SJCRH30 (cell line): ENCODE results near the gene PRKCB. TPM values are rescaled to one million over a fixed set of nuclear protein-coding genes. Genes with fewer than 3 reads are reported as not detected.
A peak's percentile ranks its signal among the peaks of the same experiment; 100 is the strongest.

Source experiments
- DNase-seq, 2 experiments: peaks; one replicate each; pipeline ENCODE4 v3.0.0-alpha.2; 2015 to 2020
- H3K27ac ChIP-seq: fragments of 250-450 bp; sonication (Bioruptor Pico); 2 replicates; pipeline ENCODE4 v1.5.1; 2020; ENCODE audit warnings: mild to moderate bottlenecking, moderate library complexity
- H3K27me3 ChIP-seq: fragments of 250-450 bp; sonication (Bioruptor Pico); 2 replicates; pipeline ENCODE4 v1.5.1; 2020; ENCODE audit warnings: mild to moderate bottlenecking, moderate library complexity
- H3K36me3 ChIP-seq: fragments of 250-450 bp; sonication (Bioruptor Pico); 2 replicates; pipeline ENCODE4 v1.5.1; 2020; ENCODE audit warnings: mild to moderate bottlenecking, moderate library complexity
- H3K4me1 ChIP-seq: fragments of 250-450 bp; sonication (Bioruptor Pico); 2 replicates; pipeline ENCODE4 v1.5.1; 2020; ENCODE audit warnings: mild to moderate bottlenecking, moderate library complexity
- H3K4me3 ChIP-seq: fragments of 250-450 bp; sonication (Bioruptor Pico); 2 replicates; pipeline ENCODE4 v1.5.1; 2020; ENCODE audit warnings: mild to moderate bottlenecking, moderate library complexity
- H3K9me3 ChIP-seq: fragments of 250-450 bp; sonication (Bioruptor Pico); replicated peaks from 2 replicates; pipeline ENCODE4 v1.5.1; 2020; ENCODE audit warnings: mild to moderate bottlenecking, moderate library complexity
- total RNA-seq: library from RNA; depleted of rRNA; stranded (reverse); fragments of >200 nt; shearing (Covaris generic); gene quantifications from 2 replicates; pipeline ENCODE4 v1.2.3, GENCODE V29; 2014

PRKCB gene
- total RNA-seq, 1 experiment from 2014 or later = not detected

GRCh38 chr16:23994615-23995014 is 158.8 kb downstream of the PRKCB start:
- no peak overlapping the region for H3K4me3 ChIP-seq
- no peaks in the 10 kb centered on the region for H3K9me3 ChIP-seq
- no peaks in the 10 kb centered on the region for H3K27me3 ChIP-seq
- DNase-seq = no peak
- no peaks in the 10 kb centered on the region for H3K4me1 ChIP-seq
- H3K27ac ChIP-seq = no peak overlapping the region
- H3K36me3 ChIP-seq = no peaks in the 10 kb centered on the region

DNA sequence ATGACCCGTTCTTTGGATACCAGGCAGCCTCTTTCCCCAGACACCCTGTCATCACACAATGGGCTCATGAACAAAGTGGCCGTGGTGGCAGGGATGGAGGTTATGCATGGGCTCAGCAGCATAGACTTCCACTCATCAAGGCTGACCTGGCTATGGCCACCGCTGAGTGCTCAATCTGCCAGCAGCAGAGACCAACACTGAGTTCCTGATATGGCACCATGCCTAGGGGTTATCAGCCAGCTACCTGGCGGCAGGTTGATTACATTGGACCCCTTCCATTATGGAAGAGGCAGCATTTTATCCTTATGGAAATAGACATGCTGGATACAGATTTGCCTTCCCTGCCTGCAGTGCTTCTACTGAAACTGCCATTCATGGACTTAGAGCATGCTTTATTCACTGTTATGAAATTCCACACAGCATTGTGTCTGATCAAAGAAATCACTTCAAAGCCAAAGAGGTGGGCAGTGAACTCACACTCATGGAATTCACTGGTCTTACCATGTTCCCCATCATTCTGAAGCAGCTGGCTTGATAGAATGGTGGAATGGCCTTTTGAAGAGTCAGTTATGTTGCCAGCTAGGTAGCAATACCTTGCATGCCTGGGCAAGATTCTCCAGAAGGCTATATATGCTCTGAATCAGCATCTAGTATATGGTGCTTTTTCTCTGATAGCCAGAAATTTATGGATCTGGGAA is 160.6 kb downstream of the PRKCB start:
- no peak for DNase-seq
- Histone ChIP-seq H3K27me3 (no peaks in the 10 kb centered on the region), H3K36me3 (no peaks in the 10 kb centered on the region), H3K27ac (no peak overlapping the region), H3K9me3 (no peaks in the 10 kb centered on the region), H3K4me3 (no peak overlapping the region), H3K4me1 (no peaks in the 10 kb centered on the region)

GRCh38 chr16:23998771-23999170 is 163.0 kb downstream of the PRKCB start:
- Histone ChIP-seq H3K27ac (no peak overlapping the region), H3K4me1 (no peaks in the 10 kb centered on the region), H3K27me3 (no peaks in the 10 kb centered on the region), H3K36me3 (no peaks in the 10 kb centered on the region), H3K9me3 (no peaks in the 10 kb centered on the region), H3K4me3 (no peak overlapping the region)
- DNase-seq = no peak

GRCh38 chr16:23999663-24000062 is 163.9 kb downstream of the PRKCB start:
- Histone ChIP-seq H3K4me3 (no peak overlapping the region), H3K4me1 (no peaks in the 10 kb centered on the region), H3K36me3 (no peaks in the 10 kb centered on the region), H3K27me3 (no peaks in the 10 kb centered on the region), H3K9me3 (no peaks in the 10 kb centered on the region), H3K27ac (no peak overlapping the region)
- no peak for DNase-seq

GRCh38 chr16:24001710-24002109 is 165.9 kb downstream of the PRKCB start:
- Histone ChIP-seq H3K36me3 (no peaks in the 10 kb centered on the region), H3K27ac (no peak overlapping the region), H3K27me3 (no peaks in the 10 kb centered on the region), H3K9me3 (no peaks in the 10 kb centered on the region), H3K4me3 (no peak overlapping the region), H3K4me1 (no peaks in the 10 kb centered on the region)
- no peak for DNase-seq

DNA sequence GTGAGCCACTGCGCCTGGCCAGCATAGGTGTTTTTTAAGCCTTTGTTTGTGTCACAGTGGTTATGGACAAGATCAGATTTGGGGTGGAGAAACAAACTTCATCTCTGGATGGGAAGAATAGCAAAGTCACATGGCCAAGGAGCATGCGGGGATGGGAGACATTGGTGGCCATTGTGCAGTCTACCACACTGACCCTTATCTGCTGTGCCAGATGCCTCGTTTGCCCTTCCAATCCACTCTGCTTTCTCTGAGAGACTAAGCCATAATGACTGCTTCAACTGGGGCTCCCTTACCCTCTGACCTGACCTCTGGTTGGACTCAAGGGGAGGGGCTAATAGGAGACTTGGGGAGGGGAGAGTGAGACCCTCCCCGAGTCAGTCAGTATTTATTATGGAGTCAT is 166.8 kb downstream of the PRKCB start:
- no peak for DNase-seq
- H3K9me3 ChIP-seq = no peaks in the 10 kb centered on the region
- H3K27me3 ChIP-seq = no peaks in the 10 kb centered on the region
- H3K36me3 ChIP-seq = no peaks in the 10 kb centered on the region
- no peak overlapping the region for H3K4me3 ChIP-seq
- no peak overlapping the region for H3K27ac ChIP-seq
- H3K4me1 ChIP-seq = no peaks in the 10 kb centered on the region

- DNase-seq = no peak
- H3K27ac ChIP-seq = no peak overlapping the region
- H3K4me1 ChIP-seq = no peaks in the 10 kb centered on the region
- no peaks in the 10 kb centered on the region for H3K36me3 ChIP-seq
- H3K9me3 ChIP-seq = no peaks in the 10 kb centered on the region
- H3K4me3 ChIP-seq = no peak overlapping the region
- no peaks in the 10 kb centered on the region for H3K27me3 ChIP-seq
Measured at GRCh38 chr16:24005577-24005976, 169.8 kb downstream of the PRKCB start.

DNA sequence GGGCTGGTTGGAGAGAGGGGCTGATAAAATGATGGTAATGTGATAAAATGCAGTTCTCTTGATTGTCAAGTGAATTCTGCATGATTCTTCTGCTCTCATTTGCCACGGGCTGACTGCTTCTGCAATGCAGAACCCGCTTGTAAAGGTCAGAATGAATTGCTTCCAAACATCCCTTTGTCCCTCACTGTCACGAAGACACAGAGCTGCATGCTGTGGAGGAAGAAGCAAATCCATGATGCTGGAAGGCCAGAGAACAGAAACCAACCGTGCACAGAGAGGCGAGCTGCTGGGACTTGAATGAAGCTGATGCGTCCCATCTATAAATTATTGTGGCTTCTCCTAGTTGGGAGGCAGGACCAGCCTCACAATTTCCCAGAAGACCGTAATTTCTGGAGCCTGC is 171.6 kb downstream of the PRKCB start:
- no peak overlapping the region for H3K4me3 ChIP-seq
- no peaks in the 10 kb centered on the region for H3K36me3 ChIP-seq
- H3K4me1 ChIP-seq = no peaks in the 10 kb centered on the region
- no peaks in the 10 kb centered on the region for H3K27me3 ChIP-seq
- no peak overlapping the region for H3K27ac ChIP-seq
- no peaks in the 10 kb centered on the region for H3K9me3 ChIP-seq
- no peak for DNase-seq

GRCh38 chr16:24007934-24008333 is 172.2 kb downstream of the PRKCB start:
- Histone ChIP-seq H3K36me3 (no peaks in the 10 kb centered on the region), H3K4me3 (no peak overlapping the region), H3K27ac (no peak overlapping the region), H3K4me1 (no peaks in the 10 kb centered on the region), H3K27me3 (no peaks in the 10 kb centered on the region), H3K9me3 (no peaks in the 10 kb centered on the region)
- no peak for DNase-seq

- no peak overlapping the region for H3K4me3 ChIP-seq
- H3K36me3 ChIP-seq = no peaks in the 10 kb centered on the region
- no peaks in the 10 kb centered on the region for H3K4me1 ChIP-seq
- no peaks in the 10 kb centered on the region for H3K9me3 ChIP-seq
- no peaks in the 10 kb centered on the region for H3K27me3 ChIP-seq
- DNase-seq = no peak
- no peak overlapping the region for H3K27ac ChIP-seq
Measured at GRCh38 chr16:24009098-24009497, 173.3 kb downstream of the PRKCB start.

- Histone ChIP-seq H3K27me3 (no peaks in the 10 kb centered on the region), H3K27ac (no peak overlapping the region), H3K36me3 (no peaks in the 10 kb centered on the region), H3K9me3 (no peaks in the 10 kb centered on the region), H3K4me3 (no peak overlapping the region), H3K4me1 (no peaks in the 10 kb centered on the region)
- no peak for DNase-seq
Measured at GRCh38 chr16:24009955-24010354, 174.2 kb downstream of the PRKCB start.

DNA sequence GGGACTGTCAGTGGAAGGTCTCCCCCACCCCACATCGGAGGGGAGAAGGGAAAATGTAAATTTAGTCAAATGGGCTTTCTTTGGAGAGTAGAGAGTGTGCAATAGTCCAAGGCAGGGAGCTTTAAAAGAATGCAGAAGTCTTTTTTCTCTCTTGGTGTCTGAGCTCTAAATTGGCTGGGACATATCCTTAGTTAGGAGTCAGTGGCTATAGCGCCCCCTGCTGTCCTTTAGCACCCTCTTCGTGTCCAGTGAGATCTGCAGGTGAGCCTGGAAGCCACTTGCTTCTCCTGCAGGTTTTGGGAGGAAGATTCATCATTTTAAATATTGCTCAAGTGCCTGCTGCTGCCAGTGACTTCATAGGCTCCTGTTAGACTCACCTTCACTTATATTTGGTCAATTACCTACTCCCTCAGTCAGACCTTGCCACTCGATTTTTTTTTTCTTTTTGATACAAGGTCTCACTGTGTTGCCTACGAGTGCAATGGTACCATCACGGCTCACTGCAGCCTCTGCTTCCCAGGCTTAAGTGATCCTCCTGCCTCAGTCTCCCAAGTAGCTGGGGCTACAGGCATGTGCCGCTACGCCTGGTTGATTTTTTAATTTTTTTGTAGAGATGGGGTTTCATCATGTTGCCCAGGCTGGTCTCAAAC is 174.8 kb downstream of the PRKCB start:
- peak; percentile 54 to 77 for DNase-seq
- H3K4me3 ChIP-seq = no peak overlapping the region
- no peaks in the 10 kb centered on the region for H3K36me3 ChIP-seq
- H3K27me3 ChIP-seq = no peaks in the 10 kb centered on the region
- no peak overlapping the region for H3K27ac ChIP-seq
- H3K9me3 ChIP-seq = no peaks in the 10 kb centered on the region
- no peaks in the 10 kb centered on the region for H3K4me1 ChIP-seq

- H3K9me3 ChIP-seq = no peaks in the 10 kb centered on the region
- no peak overlapping the region for H3K4me3 ChIP-seq
- H3K27me3 ChIP-seq = no peaks in the 10 kb centered on the region
- H3K27ac ChIP-seq = no peak overlapping the region
- H3K4me1 ChIP-seq = no peaks in the 10 kb centered on the region; the same call in 1 of the 2 replicates
- H3K36me3 ChIP-seq = no peaks in the 10 kb centered on the region
- DNase-seq = no peak
Measured at GRCh38 chr16:24011237-24011636, 175.5 kb downstream of the PRKCB start.

GRCh38 chr16:24013054-24013636 is 177.4 kb downstream of the PRKCB start:
- H3K4me1 ChIP-seq = no peaks in the 10 kb centered on the region; the same call in 1 of the 2 replicates
- H3K36me3 ChIP-seq = no peaks in the 10 kb centered on the region
- H3K9me3 ChIP-seq = no peaks in the 10 kb centered on the region
- no peak overlapping the region for H3K4me3 ChIP-seq
- no peak overlapping the region for H3K27ac ChIP-seq
- no peak for DNase-seq
- no peaks in the 10 kb centered on the region for H3K27me3 ChIP-seq

GRCh38 chr16:24013864-24014645 is 178.3 kb downstream of the PRKCB start:
- peak; percentile 11 to 13 for DNase-seq
- Histone ChIP-seq H3K27me3 (no peaks in the 10 kb centered on the region), H3K4me1 (no peaks in the 10 kb centered on the region; the same call in 1 of the 2 replicates), H3K27ac (no peak overlapping the region), H3K36me3 (no peaks in the 10 kb centered on the region), H3K9me3 (no peaks in the 10 kb centered on the region), H3K4me3 (no peak overlapping the region)
